ENCODE results near the gene ZC3H12D.
"Not testable (repeated sequence)": the region's sequence is repeated elsewhere in the genome, so short reads cannot be mapped to it uniquely, and the experiment has no call there.

Gene ZC3H12D

DNA sequence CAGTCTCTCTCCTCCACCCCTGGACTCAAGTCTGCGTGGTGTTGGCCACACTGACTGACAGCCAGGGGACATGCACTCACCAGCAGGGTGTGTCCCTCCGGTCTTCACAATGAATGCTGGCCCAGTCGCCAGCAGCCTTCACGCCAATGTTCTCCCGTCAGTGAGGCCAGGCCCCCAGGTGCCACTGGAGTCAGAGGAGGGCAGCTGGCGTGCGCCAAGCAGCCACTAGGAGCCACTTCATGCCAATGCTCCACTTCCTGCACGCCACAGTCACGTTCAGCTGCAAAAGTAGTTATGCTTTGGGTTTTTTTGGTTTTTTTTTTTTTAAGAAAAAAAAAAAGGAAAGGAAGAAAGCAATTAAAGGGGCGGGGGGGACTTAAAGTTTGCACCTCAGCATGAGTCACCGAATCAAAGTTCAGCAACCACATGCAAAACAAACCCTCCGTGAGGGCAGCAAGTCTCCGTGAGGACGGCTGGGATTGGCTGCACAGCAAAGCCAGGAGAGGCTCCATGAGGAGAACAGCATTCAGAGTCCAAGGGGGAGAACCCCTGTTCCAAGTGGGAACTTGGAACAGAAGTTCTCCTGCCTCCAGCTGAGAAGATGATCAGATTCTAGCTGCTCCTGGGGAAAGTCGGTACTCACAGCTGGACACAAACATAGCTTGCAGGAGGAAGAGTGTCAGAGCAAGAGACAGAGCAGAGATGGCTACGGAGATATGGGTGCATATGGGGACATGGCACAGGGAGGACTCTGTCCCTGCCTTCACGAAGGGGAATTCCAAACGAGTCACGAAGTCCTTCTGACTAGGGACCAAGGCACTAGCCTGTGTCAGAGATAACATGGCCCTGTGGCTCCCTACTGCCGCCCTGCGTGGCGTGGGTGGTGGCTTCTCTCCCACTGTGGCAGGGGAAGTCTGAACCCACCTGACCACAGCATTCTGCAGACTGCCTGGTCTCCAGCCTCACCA is at the start of gene ZC3H12D:
ZC3H12D (minus strand) TSS at position 282 of the 968 bp plus-strand sequence. CDS start 10,471 bp downstream, outside the sequence.
- no peak for DNase-seq

- no peak for DNase-seq
These were observed 44.8 kb upstream of the ZC3H12D start for GRCh38 chr6:149529650-149530049.

DNA sequence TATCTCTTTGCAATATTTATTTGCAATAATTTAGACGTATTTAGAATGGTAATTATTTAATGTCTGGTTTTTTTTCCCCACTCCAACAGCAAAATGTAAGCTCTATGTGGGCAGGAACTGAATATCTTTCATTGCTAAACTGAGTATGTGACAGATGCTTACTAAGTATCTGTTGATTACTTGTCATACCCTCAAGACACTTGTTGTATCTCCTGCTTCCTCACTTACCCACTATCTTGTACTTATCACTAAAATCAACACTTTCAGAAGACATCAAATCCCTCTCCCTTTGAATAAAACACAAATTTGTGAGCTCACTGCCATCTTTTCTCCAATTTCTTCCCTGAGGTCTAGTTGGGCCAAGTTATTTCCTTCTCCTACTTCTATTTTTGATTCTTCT is 30.7 kb upstream of the ZC3H12D start:
- DNase-seq: no peak

- DNase-seq: no peak
These were observed 29.1 kb upstream of the ZC3H12D start for GRCh38 chr6:149513915-149514314.

- no peak for DNase-seq
These were observed 26.1 kb upstream of the ZC3H12D start for GRCh38 chr6:149510793-149511512.

DNA sequence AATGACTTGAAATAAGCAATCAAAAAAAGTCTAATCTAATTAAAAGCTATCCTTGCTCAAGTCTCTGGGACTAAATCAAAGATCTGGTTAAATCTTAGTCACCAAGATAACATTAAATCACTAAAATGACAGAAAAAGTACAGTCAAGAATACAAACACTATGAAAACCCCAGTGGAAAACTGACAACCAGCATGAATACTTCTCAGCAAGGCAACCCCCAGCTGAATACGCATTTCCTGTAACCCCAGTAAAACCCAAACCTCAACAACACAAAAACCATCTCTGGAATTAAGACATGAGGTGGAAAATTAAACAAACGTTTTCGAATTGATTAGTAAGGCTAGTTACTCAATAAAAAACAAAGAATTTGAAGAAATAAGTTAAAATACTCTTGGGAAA is 23.7 kb upstream of the ZC3H12D start:
- no peak for DNase-seq

DNA sequence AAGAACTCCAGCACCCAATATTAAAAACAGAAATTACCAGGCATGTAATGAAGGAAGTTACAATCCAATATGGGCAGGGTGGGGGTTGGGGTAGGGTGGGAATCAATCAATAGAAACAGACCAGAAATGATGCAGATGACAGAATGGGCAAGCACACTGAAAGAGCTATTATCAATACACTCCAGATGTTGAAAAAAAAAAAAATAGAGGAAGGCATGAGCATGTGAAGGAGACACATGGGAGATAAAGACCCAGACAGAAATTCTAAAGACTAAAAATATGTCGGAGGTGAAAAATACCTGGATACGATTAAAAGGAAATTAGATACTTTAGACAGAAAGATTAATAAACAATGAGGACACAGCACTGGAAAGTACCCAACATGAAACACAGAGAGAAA is 19.1 kb upstream of the ZC3H12D start:
- no peak for DNase-seq

DNA sequence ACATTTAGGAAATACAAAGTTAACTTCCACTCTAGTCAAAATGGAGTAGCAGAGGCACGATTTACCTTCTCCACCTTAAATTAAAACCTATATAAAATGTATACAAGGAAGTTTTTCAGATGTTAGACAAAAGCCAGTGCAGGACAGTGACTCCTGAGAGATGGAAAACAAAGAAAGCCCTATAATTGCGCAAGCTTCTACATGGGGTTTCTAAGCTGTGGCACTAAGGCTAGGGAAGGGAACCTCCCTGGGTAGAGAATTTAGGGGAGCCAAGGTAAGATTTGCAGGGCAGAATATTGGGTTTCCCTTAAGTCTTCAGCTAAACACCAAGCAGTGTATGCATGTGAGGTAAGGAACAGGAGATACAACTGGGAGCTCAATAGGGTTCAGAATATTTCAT is 18.5 kb upstream of the ZC3H12D start:
- DNase-seq: no peak

- DNase-seq: no peak
These were observed 17.0 kb upstream of the ZC3H12D start for GRCh38 chr6:149501768-149502167.

DNA sequence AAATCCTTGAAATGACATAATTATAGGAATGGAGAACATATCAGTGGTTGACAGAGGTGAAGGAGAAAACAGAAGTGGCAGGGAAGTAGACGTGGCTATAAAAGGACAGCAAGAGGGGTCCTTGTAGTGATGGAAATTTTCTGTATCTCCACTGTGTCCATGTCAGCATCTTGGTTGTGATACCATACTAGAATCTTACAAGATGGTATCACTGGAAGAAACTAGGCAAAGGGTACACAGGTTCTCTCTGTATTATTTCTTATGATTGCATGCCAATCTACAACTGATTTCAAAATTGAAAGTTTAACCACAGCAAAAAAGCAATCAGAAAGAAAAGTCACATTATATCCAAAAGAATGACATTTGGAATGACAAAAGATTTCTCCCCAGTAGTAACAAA is 16.4 kb upstream of the ZC3H12D start:
- no peak for DNase-seq

DNA sequence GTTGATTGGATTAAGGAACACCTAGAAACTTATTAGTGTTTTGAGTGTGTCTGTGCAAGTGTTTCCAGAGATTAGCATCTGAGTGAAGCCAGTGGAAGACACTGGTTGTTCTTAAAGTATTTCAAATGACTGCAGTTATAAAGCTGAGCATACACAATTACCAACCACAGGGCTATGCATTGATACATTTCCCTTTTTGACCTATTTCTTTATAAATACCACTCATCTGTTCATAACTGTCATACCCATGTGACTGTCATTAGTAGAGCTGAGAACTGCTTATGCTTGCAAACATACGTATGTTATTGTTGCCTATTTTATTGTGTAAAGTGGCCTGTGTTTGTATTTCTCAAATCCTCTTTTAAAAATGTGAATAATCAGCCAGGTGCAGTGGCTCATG is 15.3 kb upstream of the ZC3H12D start:
- no peak for DNase-seq

GRCh38 chr6:149499066-149499465 is 14.3 kb upstream of the ZC3H12D start:
- DNase-seq: no peak

GRCh38 chr6:149497365-149497764 is 12.6 kb upstream of the ZC3H12D start:
- no peak for DNase-seq

GRCh38 chr6:149496597-149496996 is 11.8 kb upstream of the ZC3H12D start:
- DNase-seq: not testable (repeated sequence)

GRCh38 chr6:149495349-149496016 is 10.7 kb upstream of the ZC3H12D start:
- DNase-seq: not testable (repeated sequence)

DNA sequence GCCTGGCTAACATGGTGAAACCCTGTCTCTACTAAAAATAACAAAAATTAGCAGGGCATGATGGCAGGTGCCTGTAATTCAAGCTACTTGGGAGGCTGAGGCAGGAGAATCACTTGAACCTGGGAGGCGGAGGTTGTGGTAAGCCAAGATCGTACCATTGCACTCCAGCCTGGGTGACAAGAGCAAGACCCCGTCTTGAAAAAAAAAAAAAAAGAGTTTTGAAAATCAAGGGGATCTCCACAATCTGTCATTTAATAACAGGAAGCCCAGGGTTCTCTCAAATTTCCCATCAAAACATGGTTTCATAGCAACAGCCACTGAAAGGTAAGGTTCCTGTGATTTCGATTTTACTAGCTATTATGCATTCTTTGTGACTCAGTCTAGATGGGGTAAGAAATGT is 10.0 kb upstream of the ZC3H12D start:
- DNase-seq: not testable (repeated sequence)

- DNase-seq: no peak
These were observed 9.0 kb upstream of the ZC3H12D start for GRCh38 chr6:149493761-149494320.

GRCh38 chr6:149492798-149493343 is 8.1 kb upstream of the ZC3H12D start:
- DNase-seq: no peak

DNA sequence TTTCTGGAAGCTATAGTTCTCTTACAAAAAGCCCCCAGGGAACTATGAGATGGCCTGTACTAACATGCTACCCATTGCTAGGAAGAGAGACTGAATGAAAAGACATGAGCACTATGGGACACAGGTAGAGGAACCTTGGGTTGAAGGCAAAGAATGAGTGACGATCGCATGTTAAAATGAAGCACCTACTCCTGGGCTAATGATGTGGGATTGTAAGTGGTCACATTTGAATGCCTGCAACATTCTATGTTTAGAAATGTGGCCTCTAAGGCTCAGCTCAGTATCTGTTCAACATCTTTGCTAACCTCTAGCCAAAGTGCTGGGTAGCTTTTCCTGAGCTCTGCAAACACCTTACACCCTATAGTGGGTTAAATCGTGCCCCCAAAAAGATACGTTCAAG is 5.2 kb upstream of the ZC3H12D start:
- DNase-seq: no peak

GRCh38 chr6:149488815-149489214 is 4.0 kb upstream of the ZC3H12D start:
- no peak for DNase-seq

DNA sequence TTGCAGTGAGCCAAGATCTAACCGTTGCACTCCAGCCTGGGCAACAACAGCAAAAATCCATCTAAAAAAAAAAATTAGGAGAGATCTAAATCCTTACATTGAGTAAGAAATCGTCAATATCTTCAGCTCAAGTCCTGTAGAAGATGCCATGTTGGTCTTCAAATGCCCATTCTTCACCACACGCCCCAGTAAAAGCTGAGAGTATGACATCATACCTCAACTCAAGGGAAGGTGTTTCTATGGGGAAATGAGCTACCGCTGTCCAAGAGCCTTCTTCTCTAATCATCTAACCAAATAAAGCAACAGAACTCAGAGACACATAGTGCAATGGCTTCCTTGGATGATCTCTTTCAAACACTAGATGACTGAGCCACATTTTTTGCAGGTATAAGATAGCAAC is 2.5 kb upstream of the ZC3H12D start:
- no peak for DNase-seq

DNA sequence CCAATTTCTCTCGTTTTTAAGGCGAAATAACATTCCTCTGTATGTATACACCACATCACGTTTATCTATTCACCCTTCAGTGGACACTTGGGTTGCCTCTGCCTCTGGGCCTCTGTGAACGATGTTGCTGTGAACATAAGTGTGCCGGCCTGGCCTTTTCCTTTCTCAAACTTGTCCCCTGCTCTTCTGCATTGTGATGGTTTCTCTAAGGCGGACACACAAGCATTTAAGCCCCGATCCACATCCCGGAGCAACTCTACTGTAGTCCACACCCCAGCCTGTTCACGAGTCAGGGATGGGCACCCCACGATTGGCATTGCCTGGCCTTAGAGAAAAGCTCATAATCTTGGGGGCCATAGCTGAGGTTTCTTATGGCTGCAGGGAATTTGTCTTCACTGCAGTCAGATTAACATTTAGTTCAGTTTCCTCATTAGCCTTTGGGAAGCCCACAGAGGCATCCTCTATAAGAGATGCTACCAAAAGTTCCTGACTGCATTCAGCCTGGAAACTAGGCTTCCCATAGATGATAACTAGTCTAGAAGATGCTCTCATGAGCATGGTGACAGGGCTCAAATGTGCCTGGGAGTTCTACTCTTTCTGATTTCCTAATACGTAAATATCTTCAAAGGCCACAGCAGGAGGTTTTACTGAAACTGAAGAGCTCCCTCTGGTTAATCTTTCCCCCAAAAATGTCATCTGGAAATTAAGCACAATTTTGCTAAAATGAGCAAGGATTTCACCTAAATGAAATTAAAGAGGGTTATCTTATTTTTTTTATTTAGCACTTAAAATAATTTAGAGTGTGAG is 762 bp downstream of the ZC3H12D start:
- DNase-seq: no peak

All from NCI-H526 treated with DMSO at 0.1 percent for 48 hours (cell line).